SU-DHL-6 (cell line): ENCODE data around the gene GSK3A.

ENCODE experiments used
- H2AFZ ChIP-seq: fragments of 200-600 bp; sonication (generic); 2 replicates; pipeline ENCODE4 v1.6.1; 2014; ENCODE audit warnings: low read depth, mild to moderate bottlenecking, moderate library complexity, mixed read lengths, antibody characterized with exemption, low read length; ENCODE audit not compliant: severe bottlenecking
- H3F3A ChIP-seq: fragments of 200-600 bp; shearing (Covaris generic); 2 replicates; pipeline ENCODE4 v1.6.0; 2016; ENCODE audit warnings: antibody characterized with exemption, mild to moderate bottlenecking; ENCODE audit not compliant: insufficient read depth
- H3K27ac ChIP-seq: fragments of 200-600 bp; sonication (generic); 2 replicates; pipeline ENCODE4 v1.5.1; 2016; ENCODE audit warnings: low read depth, mild to moderate bottlenecking, low read length, moderate library complexity, mixed read lengths
- H3K27me3 ChIP-seq: fragments of 200-600 bp; sonication (generic), shearing (Covaris generic); 2 replicates; pipeline ENCODE4 v1.6.0; 2014; ENCODE audit warnings: mild to moderate bottlenecking, low read length
- H3K36me3 ChIP-seq: fragments of 200-600 bp; sonication (generic); 2 replicates; pipeline ENCODE4 v1.6.1; 2014; ENCODE audit warnings: mild to moderate bottlenecking, low read length, mixed read lengths
- H3K4me2 ChIP-seq: fragments of 300-600, 200-600 bp; shearing (Covaris generic), sonication (generic); 2 replicates; pipeline ENCODE4 v1.6.0; 2014; ENCODE audit warnings: low read length, low read depth, mild to moderate bottlenecking; ENCODE audit not compliant: poor library complexity, severe bottlenecking
- H3K4me3 ChIP-seq: fragments of 200-600 bp; sonication (generic); 2 replicates; pipeline ENCODE4 v1.5.1; 2014; ENCODE audit warnings: antibody characterized with exemption, low read length, mild to moderate bottlenecking, mixed read lengths; ENCODE audit not compliant: insufficient read depth, poor library complexity, severe bottlenecking
- H3K79me2 ChIP-seq: fragments of 200-600 bp; sonication (generic); 2 replicates; pipeline ENCODE4 v1.6.1; 2014; ENCODE audit warnings: mild to moderate bottlenecking, low read length, moderate library complexity; ENCODE audit not compliant: insufficient read depth
- H3K9ac ChIP-seq: fragments of 200-600 bp; sonication (generic); 2 replicates; pipeline ENCODE4 v1.7.0; 2014; ENCODE audit warnings: mild to moderate bottlenecking, low read length
- H3K9me2 ChIP-seq: fragments of 200-600 bp; sonication (generic); replicated peaks from 2 replicates; pipeline ENCODE4 v1.6.1; 2014; ENCODE audit warnings: low read length; ENCODE audit not compliant: insufficient read depth
- H3K9me3 ChIP-seq: fragments of 200-600 bp; sonication (generic); 2 replicates; pipeline ENCODE4 v1.6.1; 2014; ENCODE audit warnings: low read length, mixed read lengths; ENCODE audit not compliant: insufficient read depth
- H4K20me1 ChIP-seq: fragments of 200-600 bp; sonication (generic); 2 replicates; pipeline ENCODE4 v1.6.1; 2014; ENCODE audit warnings: low read depth, mild to moderate bottlenecking, antibody characterized with exemption, low read length, moderate library complexity, mixed read lengths
- CTCF ChIP-seq: fragments of 200-600 bp; sonication (generic); IDR thresholded peaks from one replicate; pipeline ENCODE4 v1.5.1; 2017; ENCODE audit warnings: antibody characterized with exemption, mild to moderate bottlenecking, low read length, moderate library complexity; ENCODE audit not compliant: insufficient read depth, poor library complexity, severe bottlenecking
- EZH2phosphoT487 ChIP-seq: fragments of 200-600 bp; sonication (generic), shearing (Covaris generic); conservative IDR thresholded peaks from 2 replicates; pipeline ENCODE4 v1.6.1; 2018; ENCODE audit warnings: mild to moderate bottlenecking, antibody characterized with exemption, low read length, moderate library complexity, mixed read lengths

The GSK3A gene

DNA sequence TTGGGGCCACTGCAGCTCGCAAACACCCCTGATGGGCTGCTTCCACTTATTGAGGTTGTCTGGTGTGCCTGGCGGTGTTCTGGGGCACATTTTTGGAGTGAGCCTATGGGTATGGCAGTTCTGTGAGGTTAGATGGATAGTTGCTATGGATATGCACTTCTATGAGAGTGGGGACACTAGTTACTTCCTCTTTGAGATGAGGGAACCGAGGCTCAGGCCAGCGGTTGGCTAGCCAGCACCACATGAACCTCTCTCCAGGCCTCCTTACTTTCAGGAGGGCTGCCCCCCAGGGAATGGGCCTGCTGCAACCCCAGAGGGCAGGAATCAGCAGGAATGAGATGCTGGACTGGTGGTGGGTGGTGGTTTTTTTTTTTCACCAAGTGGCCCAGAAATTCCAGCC lies 46.0 kb upstream of the GSK3A start:
- Histone ChIP-seq H3K36me3 (no peaks in the 10 kb centered on the region), H4K20me1 (no peaks in the 10 kb centered on the region)

DNA sequence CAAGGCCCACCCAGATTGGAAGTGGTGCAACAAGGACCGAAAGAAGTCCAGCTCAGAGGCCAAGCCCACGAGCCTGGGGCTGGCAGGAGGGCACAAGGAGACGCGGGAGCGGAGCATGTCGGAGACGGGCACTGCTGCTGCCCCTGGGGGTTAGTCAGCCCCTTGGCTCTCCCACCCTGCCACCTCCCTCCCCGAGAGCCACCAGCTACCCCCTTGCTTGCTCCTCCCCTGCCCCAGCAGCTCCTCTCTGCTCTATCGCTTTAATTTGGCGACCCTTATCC lies 45.4 kb upstream of the GSK3A start:
- TF ChIP-seq EZH2phosphoT487 (no peak), CTCF (no peak)
- H3K79me2 ChIP-seq, result peaks cover 15% of the 10 kb centered on the region; the same call in 1 of the 2 replicates
- H4K20me1 ChIP-seq, result no peaks in the 10 kb centered on the region
- H3K9me3 ChIP-seq, result no peaks in the 10 kb centered on the region
- H3K27me3 ChIP-seq, result no peaks in the 10 kb centered on the region
- H2AFZ ChIP-seq, result no peak overlapping the region
- no peak overlapping the region for H3K9ac ChIP-seq
- H3K9me2 ChIP-seq, result no peaks in the 10 kb centered on the region
- no peak overlapping the region for H3K4me2 ChIP-seq
- no peak overlapping the region for H3K4me3 ChIP-seq
- H3K27ac ChIP-seq, result no peak overlapping the region
- no peaks in the 10 kb centered on the region for H3K36me3 ChIP-seq
- peaks cover 5% of the 10 kb centered on the region for H3F3A ChIP-seq

More for the DNA sequence above, 46.0 kb upstream of the GSK3A start:
- peaks cover 15% of the 10 kb centered on the region; the same call in 1 of the 2 replicates for H3K79me2 ChIP-seq
- H3K27ac ChIP-seq, result no peak overlapping the region
- H3K4me2 ChIP-seq, result no peak overlapping the region
- no peaks in the 10 kb centered on the region for H3K9me2 ChIP-seq
- no peak for TF ChIP-seq EZH2phosphoT487
- no peak for TF ChIP-seq CTCF
- no peak overlapping the region for H2AFZ ChIP-seq
- no peak overlapping the region for H3K4me3 ChIP-seq
- no peaks in the 10 kb centered on the region for H3K9me3 ChIP-seq
- no peaks in the 10 kb centered on the region for H3F3A ChIP-seq
- H3K9ac ChIP-seq, result no peak overlapping the region
- no peaks in the 10 kb centered on the region for H3K27me3 ChIP-seq

- Histone ChIP-seq H3F3A (peaks cover 9% of the 10 kb centered on the region), H2AFZ (no peak overlapping the region), H3K36me3 (no peaks in the 10 kb centered on the region), H3K27me3 (no peaks in the 10 kb centered on the region), H3K9ac (no peak overlapping the region), H4K20me1 (no peaks in the 10 kb centered on the region), H3K9me2 (no peaks in the 10 kb centered on the region), H3K27ac (no peak overlapping the region), H3K4me3 (no peak overlapping the region), H3K79me2 (peaks cover 15% of the 10 kb centered on the region; the same call in 1 of the 2 replicates), H3K4me2 (no peak overlapping the region), H3K9me3 (no peaks in the 10 kb centered on the region)
- TF ChIP-seq EZH2phosphoT487 (no peak), CTCF (no peak)
These were observed 44.8 kb upstream of the GSK3A start for GRCh38 chr19:42287017-42287826.
